Lower lobe of right lung (tissue), 2 donors: ENCODE results near the gene PLXNA4. TPM values are rescaled to one million over a fixed set of nuclear protein-coding genes. Genes with fewer than 3 reads are reported as not detected.

Experiments
- ATAC-seq, 2 donors: fragments of 200-7000 bp; cut with Tn5 transposase; one replicate each; pipeline ENCODE4 v1.9.1; 2020 to 2022; ENCODE audit warnings: mild to moderate bottlenecking in 2 of 2, moderate library complexity in 2 of 2
- DNase-seq: peaks from one replicate; pipeline ENCODE4 v3.0.0-alpha.2; 2020
- H3K27ac ChIP-seq: fragments of 200-600 bp; one replicate; pipeline ENCODE4 v1.8.0; 2022
- H3K27me3 ChIP-seq: fragments of 200-600 bp; one replicate; pipeline ENCODE4 v1.8.0; 2022; ENCODE audit warnings: low read depth
- H3K36me3 ChIP-seq: fragments of 200-600 bp; one replicate; pipeline ENCODE4 v1.8.0; 2022; ENCODE audit warnings: mild to moderate bottlenecking
- H3K4me1 ChIP-seq: fragments of 200-600 bp; one replicate; pipeline ENCODE4 v1.8.0; 2022
- H3K4me3 ChIP-seq: fragments of 200-600 bp; one replicate; pipeline ENCODE4 v1.8.0; 2022; ENCODE audit warnings: mild to moderate bottlenecking
- H3K9me3 ChIP-seq: fragments of 200-600 bp; one replicate; pipeline ENCODE4 v1.8.0; 2022
- CTCF ChIP-seq: fragments of 200-600 bp; IDR thresholded peaks from one replicate; pipeline ENCODE4 v1.8.0; 2022; ENCODE audit warnings: antibody characterized with exemption, mild to moderate bottlenecking
- intact Hi-C: fragments of 100-400 bp; cut with DNase I; formaldehyde crosslinking; loops from one replicate; pipeline ENCODE4 v1.11.0; 2022
- total RNA-seq: library from RNA; stranded (reverse); fragmentation: NEBNext Ultra II Directional; extraction: Animal tissue kit (Norgen Biotek cat#: 25700); gene quantifications from one replicate; pipeline ENCODE4 v1.2.1, GENCODE V29; 2021
- donor health status: DM: no; HTN: yes; CAD: no; lungs with severe emphysema.

Gene PLXNA4
- total RNA-seq, 1 donor from 2014 or later = 4.3 TPM

GRCh38 chr7:132080467-132080866 lies 495.8 kb downstream of the PLXNA4 start:
- H3K4me1 ChIP-seq = no peaks in the 10 kb centered on the region
- no peak overlapping the region for H3K27ac ChIP-seq
- H3K9me3 ChIP-seq = no peaks in the 10 kb centered on the region
- H3K27me3 ChIP-seq = no peaks in the 10 kb centered on the region
- ATAC-seq = no peak
- no peak for DNase-seq
- H3K4me3 ChIP-seq = no peak overlapping the region
- no peak for TF ChIP-seq CTCF
- H3K36me3 ChIP-seq = no peaks in the 10 kb centered on the region
- intact Hi-C loops = no loop called here

- Histone ChIP-seq H3K27ac (no peak overlapping the region), H3K27me3 (no peaks in the 10 kb centered on the region), H3K36me3 (no peaks in the 10 kb centered on the region), H3K4me1 (no peaks in the 10 kb centered on the region), H3K9me3 (no peaks in the 10 kb centered on the region), H3K4me3 (no peak overlapping the region)
- no peak for TF ChIP-seq CTCF
- intact Hi-C loops = no loop called here
- DNase-seq (no peak), ATAC-seq (no peak)
These were observed 497.2 kb downstream of the PLXNA4 start for GRCh38 chr7:132078891-132079735.

GRCh38 chr7:132077971-132078685 lies 498.1 kb downstream of the PLXNA4 start:
- ATAC-seq = no peak
- no peaks in the 10 kb centered on the region for H3K27me3 ChIP-seq

GRCh38 chr7:132076301-132077035 lies 499.8 kb downstream of the PLXNA4 start:
- Histone ChIP-seq H3K4me3 (no peak overlapping the region), H3K4me1 (no peaks in the 10 kb centered on the region), H3K27me3 (no peaks in the 10 kb centered on the region), H3K36me3 (no peaks in the 10 kb centered on the region), H3K9me3 (no peaks in the 10 kb centered on the region), H3K27ac (no peak overlapping the region)
- DNase-seq = no peak
- intact Hi-C loops = no loop called here
- TF ChIP-seq CTCF = no peak
- no peak for ATAC-seq

More at GRCh38 chr7:132077971-132078685, 498.1 kb downstream of the PLXNA4 start:
- Histone ChIP-seq H3K9me3 (no peaks in the 10 kb centered on the region), H3K27ac (no peak overlapping the region), H3K4me3 (no peak overlapping the region), H3K36me3 (no peaks in the 10 kb centered on the region), H3K4me1 (no peaks in the 10 kb centered on the region)
- no peak for DNase-seq
- intact Hi-C loops = no loop called here
- TF ChIP-seq CTCF = no peak

GRCh38 chr7:132075515-132075914 lies 500.8 kb downstream of the PLXNA4 start:
- intact Hi-C loops = no loop called here
- H3K9me3 ChIP-seq = no peaks in the 10 kb centered on the region
- ATAC-seq (no peak), DNase-seq (no peak)
- no peak overlapping the region for H3K4me3 ChIP-seq
- H3K4me1 ChIP-seq = no peaks in the 10 kb centered on the region
- H3K27ac ChIP-seq = no peak overlapping the region
- no peak for TF ChIP-seq CTCF
- H3K36me3 ChIP-seq = no peaks in the 10 kb centered on the region
- H3K27me3 ChIP-seq = no peaks in the 10 kb centered on the region
